Lower leg skin (tissue), 4 donors: Measurements from ENCODE around the gene CMC1. TPM values are rescaled to one million over a fixed set of nuclear protein-coding genes. Genes with fewer than 3 reads are reported as not detected.

Experiments
- DNase-seq, 2 donors: peaks; one replicate each; pipeline ENCODE4 v3.0.0-alpha.2; 2019; ENCODE audit warnings: low spot score in 2 of 2
- H3K4me3 ChIP-seq: fragments of 200-600 bp; sonication (generic); 2 replicates; pipeline ENCODE4 v1.5.1; 2017; ENCODE audit warnings: mild to moderate bottlenecking, low read depth; ENCODE audit not compliant: poor library complexity, severe bottlenecking
- CTCF ChIP-seq, 3 donors: fragments of 450-650 bp; IDR thresholded peaks; one replicate each; pipeline ENCODE4 v1.5.1; 2016; ENCODE audit warnings: antibody characterized with exemption in 3 of 3, mild to moderate bottlenecking in 3 of 3, moderate library complexity in 2 of 3
- POLR2A ChIP-seq, 2 donors: fragments of 450-650 bp; IDR thresholded peaks; one replicate each; pipeline ENCODE4 v1.6.1; 2016 to 2017; ENCODE audit warnings: antibody characterized with exemption in 2 of 2, mild to moderate bottlenecking in 1 of 2, moderate library complexity in 1 of 2
- WGBS, 2 donors: methylation state at CpG; one replicate each; pipeline ENCODE4 v1.1.5; 2018; 5-methylcytosine and 5-hydroxymethylcytosine counted together
- intact Hi-C: fragments of 100-400 bp; cut with DNase I; formaldehyde crosslinking; loops from one replicate; pipeline ENCODE4 v1.15.0; 2023; ENCODE audit warnings: low total_unique reads
- total RNA-seq, 4 donors: library from RNA; depleted of rRNA; stranded (reverse); fragments of >200 nt; gene quantifications; one replicate each; pipeline ENCODE4 v1.1.0, GENCODE V29; 2016

Gene CMC1
- total RNA-seq, 4 donors from 2014 or later: 2.4 to 8.4 (median 5.9) TPM

- no peak for TF ChIP-seq CTCF (IDR thresholded peaks at IDR 0.05)
- no peak for TF ChIP-seq POLR2A (IDR thresholded peaks at IDR 0.05)
- intact Hi-C loops: no loop called here
- no peak overlapping the region for H3K4me3 ChIP-seq
- no peak for DNase-seq
Observed at GRCh38 chr3:28286595-28286994, 45.2 kb downstream of the CMC1 start.

- intact Hi-C loops: no loop called here
- H3K4me3 ChIP-seq: no peak overlapping the region
- 79 to 88% methylated on average over 2 of the region's 2 CpGs for WGBS, 2 donors
- TF ChIP-seq CTCF (IDR thresholded peaks at IDR 0.05) (no peak), POLR2A (IDR thresholded peaks at IDR 0.05) (no peak)
- no peak for DNase-seq
Observed at GRCh38 chr3:28287046-28287445, 45.6 kb downstream of the CMC1 start.

- WGBS, 2 donors: 95 to 96% methylated on average over 1 of the region's 1 CpG
- no peak overlapping the region for H3K4me3 ChIP-seq
- intact Hi-C loops: no loop called here
- TF ChIP-seq POLR2A (IDR thresholded peaks at IDR 0.05) (no peak), CTCF (IDR thresholded peaks at IDR 0.05) (no peak)
- DNase-seq: no peak
Observed at GRCh38 chr3:28290863-28291300, 49.5 kb downstream of the CMC1 start.

- H3K4me3 ChIP-seq: no peak overlapping the region
- TF ChIP-seq CTCF (IDR thresholded peaks at IDR 0.05): no peak
- intact Hi-C loops: no loop called here
- no peak for DNase-seq
Observed at GRCh38 chr3:28291577-28291976, 50.2 kb downstream of the CMC1 start.

- intact Hi-C loops: no loop called here
- H3K4me3 ChIP-seq: no peak overlapping the region
- DNase-seq: no peak
- no peak for TF ChIP-seq CTCF (IDR thresholded peaks at IDR 0.05)
- no peak for TF ChIP-seq POLR2A (IDR thresholded peaks at IDR 0.05)
- 91 to 92% methylated on average over 4 of the region's 4 CpGs for WGBS, 2 donors
Observed at GRCh38 chr3:28292622-28293021, 51.2 kb downstream of the CMC1 start.

- no peak overlapping the region for H3K4me3 ChIP-seq
- WGBS, 2 donors: 88 to 90% methylated on average over 7 of the region's 7 CpGs
- TF ChIP-seq POLR2A (IDR thresholded peaks at IDR 0.05) (no peak), CTCF (IDR thresholded peaks at IDR 0.05) (no peak)
- intact Hi-C loops: no loop called here
- DNase-seq: no peak
Observed at GRCh38 chr3:28294667-28295413, 53.4 kb downstream of the CMC1 start.
